ENCODE data around the gene CCSER1. TPM values are rescaled to one million over a fixed set of nuclear protein-coding genes. Genes with fewer than 3 reads are reported as not detected.

Gene CCSER1
- total and polyA plus RNA-seq, 2 experiments from 2014 or later: 2.9 to 3.4 TPM

GRCh38 chr4:90584051-90584450 lies 456.9 kb downstream of the CCSER1 start:
- Histone ChIP-seq H3K36me3 (ENCODE audit: insufficient read depth) (no peaks in the 10 kb centered on the region), H3K79me2 (replicated peaks; ENCODE audit: insufficient read depth) (no peaks in the 10 kb centered on the region), H3K4me2 (no peak overlapping the region), H3K27ac (ENCODE audit: low read depth) (no peak overlapping the region), H3K4me1 (ENCODE audit: insufficient read depth) (peaks cover 24% of the 10 kb centered on the region; the same call in 1 of the 2 replicates), H3F3A (replicated peaks; ENCODE audit: low read depth) (no peaks in the 10 kb centered on the region), H4K20me1 (replicated peaks; ENCODE audit: insufficient read depth) (no peaks in the 10 kb centered on the region), H3K4me3 (no peak overlapping the region), H3K9me2 (ENCODE audit: insufficient read depth) (no peaks in the 10 kb centered on the region), H2AFZ (no peak overlapping the region; the same call in 1 of the 2 replicates), H3K27me3 (ENCODE audit: insufficient read depth) (no peaks in the 10 kb centered on the region)
- peak; percentile 27 for DNase-seq (ENCODE audit: low spot score)
- Mint-ChIP-seq H3K27me3 (ENCODE audit: insufficient read depth, low read depth, poor library complexity) (no peaks in the 10 kb centered on the region), H3K36me3 (ENCODE audit: low read depth) (no peaks in the 10 kb centered on the region), H3K4me3 (no peak overlapping the region), H3K27ac (no peak overlapping the region), H3K4me1 (peaks cover 28% of the 10 kb centered on the region), H3K9me3 (no peaks in the 10 kb centered on the region)
- ATAC-seq: no peak
- TF ChIP-seq CTCF (conservative IDR thresholded peaks at IDR 0.05; ENCODE audit: low read depth in 2 of 2) (no peak), REST (IDR thresholded peaks at IDR 0.05; ENCODE audit: unreplicated experiment) (no peak), STAT1 (IDR thresholded peaks at IDR 0.05; ENCODE audit: unreplicated experiment) (no peak), JUNB (IDR thresholded peaks at IDR 0.05; ENCODE audit: unreplicated experiment) (no peak), POLR2AphosphoS5 (IDR thresholded peaks at IDR 0.05; ENCODE audit: low read depth) (no peak), CREB1 (CRISPR knock-in tag; IDR thresholded peaks at IDR 0.05; ENCODE audit: low read depth) (no peak), ETS1 (IDR thresholded peaks at IDR 0.05) (no peak), EZH2phosphoT487 (IDR thresholded peaks at IDR 0.05; ENCODE audit: unreplicated experiment) (no peak), ZNF462 (CRISPR knock-in tag; IDR thresholded peaks at IDR 0.05) (no peak)
